Activated CD4-positive, alpha-beta T cell treated with anti-CD3 and anti-CD28 coated beads, Interleukin-2, amount 50 U/mL, for 48 hours (primary cell): ENCODE results near the gene B3GAT1.

Experiments used
- DNase-seq, 2 experiments: peaks; one replicate each; pipeline ENCODE4 v3.0.0-alpha.2; 2020

The B3GAT1 gene

GRCh38 chr11:134441281-134441680, 29.2 kb upstream of the B3GAT1 start:
- no peak for DNase-seq

- DNase-seq = no peak
Measured at GRCh38 chr11:134440851-134441250, 28.8 kb upstream of the B3GAT1 start.

DNA sequence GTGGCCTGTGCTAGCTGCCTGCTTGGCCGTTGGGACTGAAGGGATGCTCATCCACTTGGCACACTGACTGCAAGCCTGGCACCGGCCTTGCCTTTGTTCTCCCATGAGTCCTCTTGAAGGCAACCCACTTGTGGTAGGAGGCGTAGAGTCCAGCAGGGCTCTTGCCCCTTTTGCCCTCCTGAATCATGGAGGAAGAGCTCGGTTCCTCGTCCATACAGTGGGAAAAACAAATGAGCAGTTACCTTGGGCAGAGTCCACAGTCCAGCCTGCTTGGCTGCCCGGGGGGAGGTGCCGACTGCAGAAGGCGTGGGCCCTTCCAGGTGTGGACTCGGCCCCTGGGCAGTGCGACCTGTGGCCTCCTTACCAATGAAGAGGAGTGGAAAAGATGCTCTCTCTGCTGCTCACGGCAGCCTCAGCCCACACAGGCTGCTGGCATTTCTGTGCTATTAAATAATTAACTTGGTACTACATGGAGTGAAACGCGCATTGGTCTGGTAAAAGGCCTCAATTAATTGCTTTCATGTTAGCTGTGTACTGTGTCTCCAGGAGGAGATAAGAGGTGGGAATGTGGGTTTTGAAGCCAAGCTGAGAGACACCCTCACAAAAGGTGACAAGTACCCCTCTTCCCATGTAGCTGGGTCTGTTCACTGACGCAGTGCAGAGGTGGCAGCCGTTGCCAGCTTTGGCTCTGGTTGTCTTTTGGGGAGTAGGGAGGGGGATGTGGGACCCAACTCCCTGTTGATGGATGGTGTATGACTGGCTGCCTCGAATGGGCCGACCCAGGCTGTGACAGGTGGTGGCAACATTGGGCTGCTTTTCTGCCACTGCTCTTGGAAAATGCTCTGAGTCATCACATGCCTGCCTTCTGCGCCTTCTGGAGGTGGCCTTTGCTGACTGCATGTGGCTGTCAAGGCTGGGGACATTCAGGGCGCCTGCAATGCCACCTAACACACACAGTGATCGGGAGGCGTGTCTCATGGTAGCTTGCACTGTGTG, 26.8 kb upstream of the B3GAT1 start:
- no peak for DNase-seq

GRCh38 chr11:134437821-134438220, 25.8 kb upstream of the B3GAT1 start:
- DNase-seq = no peak

DNA sequence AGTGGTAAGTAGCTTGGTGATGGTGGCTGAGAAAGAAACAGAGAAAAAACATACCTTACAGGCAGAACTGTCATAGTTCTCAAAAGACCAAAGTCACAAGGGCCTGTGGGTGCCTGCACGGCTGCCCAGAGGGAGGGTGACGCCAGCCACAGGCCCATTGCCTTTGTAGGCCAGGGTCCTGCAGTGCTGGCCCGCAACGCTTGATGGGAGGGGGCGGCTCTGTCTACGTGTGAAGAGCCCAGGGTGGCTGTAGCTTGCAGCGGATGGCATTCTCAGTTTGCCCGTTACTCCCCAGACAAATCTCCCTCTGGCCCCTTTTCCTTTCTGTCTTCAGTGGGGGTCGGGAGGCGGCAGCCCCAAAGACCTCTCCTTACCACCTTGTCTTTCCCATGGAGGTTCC, 24.7 kb upstream of the B3GAT1 start:
- DNase-seq = no peak

DNA sequence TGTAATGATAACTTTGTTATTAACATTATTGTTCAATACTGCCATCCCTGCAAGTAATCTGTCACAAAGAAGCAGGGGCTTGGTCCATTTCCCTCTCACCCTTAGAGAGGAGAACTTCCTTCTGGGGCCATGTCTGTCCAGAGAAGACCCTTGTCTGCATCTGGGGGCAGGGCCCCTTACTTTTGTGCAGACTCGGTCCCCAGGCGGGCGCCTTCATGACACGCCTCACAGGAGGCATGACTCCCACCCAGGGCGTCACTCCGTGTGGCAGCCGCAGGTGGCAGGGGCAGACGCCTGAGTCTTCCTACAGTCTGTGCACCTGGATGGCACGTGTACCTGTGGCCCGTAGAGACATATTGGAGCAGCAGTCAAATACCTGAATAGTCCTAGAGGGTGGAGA, 21.8 kb upstream of the B3GAT1 start:
- DNase-seq = no peak

- no peak for DNase-seq
Measured at GRCh38 chr11:134433251-134433650, 21.2 kb upstream of the B3GAT1 start.

GRCh38 chr11:134432776-134433175, 20.7 kb upstream of the B3GAT1 start:
- DNase-seq = no peak

DNA sequence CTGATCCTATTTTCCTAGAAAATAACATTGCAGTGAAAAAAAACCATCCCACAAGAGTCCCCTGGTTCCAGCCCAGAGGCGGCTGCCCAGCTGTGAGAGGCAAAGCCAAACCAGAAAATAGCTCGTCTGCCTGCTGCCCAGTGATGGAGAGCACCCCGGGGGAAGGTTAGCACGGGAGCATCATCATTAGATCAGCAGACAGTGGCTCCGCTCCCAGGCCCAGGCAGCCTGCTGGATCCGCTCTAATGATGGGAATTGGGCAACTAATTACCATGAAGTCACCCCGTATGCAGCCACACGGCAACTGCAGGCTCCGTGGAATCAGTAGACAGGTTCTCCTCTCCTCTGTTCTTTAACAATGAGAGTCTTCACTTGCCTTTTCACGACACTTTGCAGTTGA, 17.1 kb upstream of the B3GAT1 start:
- no peak for DNase-seq

GRCh38 chr11:134425816-134426536, 13.9 kb upstream of the B3GAT1 start:
- no peak for DNase-seq

- no peak for DNase-seq
Measured at GRCh38 chr11:134425413-134425812, 13.4 kb upstream of the B3GAT1 start.

- DNase-seq = no peak
Measured at GRCh38 chr11:134423106-134423505, 11.1 kb upstream of the B3GAT1 start.

DNA sequence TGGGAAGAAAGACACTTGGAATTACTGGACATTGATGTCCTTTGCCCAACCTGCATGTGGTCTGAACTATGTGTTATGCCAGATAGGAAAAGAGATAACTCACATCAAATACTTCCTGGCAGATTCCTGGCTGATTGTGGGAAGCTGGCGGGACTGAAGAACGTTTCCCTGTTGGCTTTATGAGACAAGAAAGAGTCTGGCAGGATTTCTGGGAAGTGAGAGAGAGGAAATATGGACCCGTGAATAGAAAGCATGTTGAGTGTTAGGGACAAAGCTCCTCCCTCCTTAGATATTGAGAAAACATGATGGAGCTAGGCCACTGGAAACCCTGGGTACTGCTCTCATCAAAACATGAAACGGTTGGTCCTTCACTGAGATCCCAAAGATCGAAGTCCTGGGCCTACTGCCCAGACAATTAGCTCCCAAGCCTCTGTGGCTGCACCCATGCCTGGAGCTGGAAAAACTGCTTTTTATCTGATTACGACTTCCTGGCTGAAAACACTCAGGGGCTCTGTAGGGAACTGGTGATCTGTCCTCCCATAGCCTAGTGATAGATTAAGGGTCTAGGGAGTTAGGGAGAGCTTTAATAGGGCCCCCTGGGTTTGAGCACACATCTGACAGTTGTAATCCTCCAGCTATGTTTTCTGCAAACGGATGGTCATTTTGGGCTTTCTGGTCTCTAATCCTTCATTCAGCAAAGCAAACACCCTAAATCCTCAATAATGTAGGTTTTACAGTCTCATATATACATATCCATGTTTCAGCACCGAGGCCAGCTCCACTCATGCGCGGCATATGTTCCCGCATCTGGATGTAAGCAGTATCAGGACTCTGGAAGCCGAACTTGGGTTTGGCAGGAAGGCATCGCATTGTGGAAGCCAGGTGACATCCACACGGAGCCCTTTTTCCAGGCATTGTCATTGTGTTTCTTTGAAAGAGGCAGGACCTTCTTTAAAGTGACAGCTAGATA, 6.1 kb upstream of the B3GAT1 start:
- no peak for DNase-seq

DNA sequence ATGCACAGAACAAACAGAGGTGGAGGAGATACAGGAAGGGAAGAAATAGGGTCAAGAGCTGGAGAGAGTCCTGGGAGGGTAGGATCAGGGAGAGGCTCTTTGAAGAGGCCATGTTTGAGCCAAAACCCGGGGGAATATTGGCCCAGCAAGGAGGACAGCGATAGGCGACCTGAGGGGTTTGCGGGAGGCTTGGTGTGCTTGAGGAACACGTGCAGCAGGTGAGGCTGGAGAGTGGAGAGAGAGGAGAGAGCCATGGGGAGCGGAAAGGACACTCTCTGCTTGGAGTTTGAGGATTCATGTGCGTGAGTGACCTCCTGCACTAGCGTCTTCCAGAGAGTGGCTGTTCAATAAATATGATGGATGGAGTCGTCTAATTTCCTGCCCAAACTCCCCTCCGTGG, 4.7 kb upstream of the B3GAT1 start:
- DNase-seq = no peak

DNA sequence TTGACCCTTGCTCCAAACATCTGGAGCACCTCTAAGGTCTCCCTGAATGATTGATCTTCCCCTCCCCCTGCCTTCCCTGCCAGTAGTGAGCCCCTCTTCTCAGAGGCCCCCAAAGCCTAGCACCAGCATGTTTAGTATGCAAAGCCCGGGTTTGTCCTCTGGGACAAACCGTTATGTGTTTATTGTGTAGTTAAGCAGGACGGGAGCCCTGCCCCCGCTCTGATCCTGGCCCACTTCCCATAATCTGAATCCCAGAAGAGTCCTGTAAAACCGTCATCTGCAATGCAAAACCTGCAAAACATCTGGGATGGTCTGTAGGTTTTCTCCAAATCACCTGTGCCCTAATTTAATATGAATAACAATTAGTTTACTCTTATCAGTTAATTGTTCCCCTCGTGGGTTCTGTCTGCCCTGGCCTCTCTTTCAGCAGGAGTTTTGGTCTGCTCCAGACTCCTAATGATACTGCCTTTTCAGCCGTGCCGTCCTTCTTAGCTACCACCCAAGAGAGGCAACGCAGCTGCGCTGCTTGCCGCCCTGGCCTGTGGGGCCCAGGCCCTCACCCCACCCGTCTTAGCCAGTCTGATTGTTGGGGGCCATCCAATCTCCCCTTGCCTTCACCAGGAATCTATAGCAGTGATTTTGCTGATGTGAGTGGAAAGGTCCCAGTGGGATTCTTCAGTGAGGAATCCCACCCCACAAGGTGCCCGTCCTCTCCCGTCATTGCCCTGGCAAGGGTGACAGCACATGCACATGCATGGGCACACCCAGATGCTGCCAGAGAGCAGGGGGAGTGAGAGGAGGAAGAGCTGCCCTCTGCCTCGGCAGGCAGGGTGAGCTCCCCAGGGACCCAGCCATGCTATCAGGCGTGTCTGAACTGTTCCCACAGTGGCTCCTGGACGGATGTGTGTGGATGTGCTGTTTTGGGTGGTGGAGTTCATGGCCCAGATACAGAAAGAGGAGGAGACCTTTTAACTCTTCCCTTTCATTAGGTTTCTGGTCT, 3.0 kb upstream of the B3GAT1 start:
- DNase-seq = no peak

GRCh38 chr11:134413826-134414731, 2.0 kb upstream of the B3GAT1 start:
- no peak for DNase-seq

GRCh38 chr11:134413043-134413825, 1.2 kb upstream of the B3GAT1 start:
- no peak for DNase-seq

GRCh38 chr11:134410766-134411165, 1.3 kb downstream of the B3GAT1 start:
- no peak for DNase-seq
